ENCODE measurements around the gene TNNI2. TPM values are rescaled to one million over a fixed set of nuclear protein-coding genes. Genes with fewer than 3 reads are reported as not detected.

TNNI2 gene
- total RNA-seq, result 1 to 10 TPM in 3 of 4 donors, not detected in 1; 1.4 to 3.7 (median 2.4) TPM

DNA sequence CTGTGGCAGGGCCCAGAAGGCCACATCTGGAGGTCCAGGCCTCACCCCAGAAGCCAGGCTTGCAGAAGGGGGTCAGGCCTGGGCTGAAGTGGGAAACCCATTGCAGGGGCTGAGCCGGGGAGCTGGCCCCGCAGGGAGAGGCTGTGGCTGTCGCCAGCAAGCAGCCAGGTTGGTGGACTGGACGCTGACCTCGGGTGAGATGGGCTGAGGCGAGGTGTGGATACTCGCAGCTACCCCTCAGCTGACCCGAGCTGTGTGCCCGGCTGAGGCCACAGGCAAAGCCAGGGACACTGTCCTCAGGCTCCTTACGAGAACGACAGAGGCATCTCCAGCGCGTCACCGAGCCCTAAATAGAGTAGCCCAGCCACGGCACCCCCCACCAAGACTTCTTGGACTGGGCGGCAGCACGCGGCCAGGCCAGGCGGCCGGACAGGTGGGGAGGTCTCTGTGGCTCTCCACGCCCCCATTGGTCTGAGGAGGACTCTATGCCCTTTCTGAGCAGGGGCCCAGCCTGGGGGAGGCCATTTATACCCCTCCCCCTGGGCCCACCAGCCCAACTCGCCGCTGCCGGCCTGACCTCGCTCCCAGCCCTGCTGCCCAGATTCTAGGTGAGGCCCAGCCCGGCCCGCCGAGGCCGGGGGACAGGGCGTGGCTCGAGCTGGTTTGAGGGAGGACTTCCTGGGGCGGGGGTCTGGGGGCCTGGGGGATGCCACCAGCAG lies at the start of gene TNNI2:
TSS of gene TNNI2 (plus strand) at position 556 of the 719 bp plus-strand sequence. CDS start 716 bp downstream, outside the sequence.
- DNase-seq (ENCODE audit: low spot score) (no peak), ATAC-seq (ENCODE audit: low FRiP score) (no peak)
- TF ChIP-seq, protein P1, sequence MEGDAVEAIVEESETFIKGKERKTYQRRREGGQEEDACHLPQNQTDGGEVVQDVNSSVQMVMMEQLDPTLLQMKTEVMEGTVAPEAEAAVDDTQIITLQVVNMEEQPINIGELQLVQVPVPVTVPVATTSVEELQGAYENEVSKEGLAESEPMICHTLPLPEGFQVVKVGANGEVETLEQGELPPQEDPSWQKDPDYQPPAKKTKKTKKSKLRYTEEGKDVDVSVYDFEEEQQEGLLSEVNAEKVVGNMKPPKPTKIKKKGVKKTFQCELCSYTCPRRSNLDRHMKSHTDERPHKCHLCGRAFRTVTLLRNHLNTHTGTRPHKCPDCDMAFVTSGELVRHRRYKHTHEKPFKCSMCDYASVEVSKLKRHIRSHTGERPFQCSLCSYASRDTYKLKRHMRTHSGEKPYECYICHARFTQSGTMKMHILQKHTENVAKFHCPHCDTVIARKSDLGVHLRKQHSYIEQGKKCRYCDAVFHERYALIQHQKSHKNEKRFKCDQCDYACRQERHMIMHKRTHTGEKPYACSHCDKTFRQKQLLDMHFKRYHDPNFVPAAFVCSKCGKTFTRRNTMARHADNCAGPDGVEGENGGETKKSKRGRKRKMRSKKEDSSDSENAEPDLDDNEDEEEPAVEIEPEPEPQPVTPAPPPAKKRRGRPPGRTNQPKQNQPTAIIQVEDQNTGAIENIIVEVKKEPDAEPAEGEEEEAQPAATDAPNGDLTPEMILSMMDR (IDR thresholded peaks at IDR 0.05), result no peak

DNA sequence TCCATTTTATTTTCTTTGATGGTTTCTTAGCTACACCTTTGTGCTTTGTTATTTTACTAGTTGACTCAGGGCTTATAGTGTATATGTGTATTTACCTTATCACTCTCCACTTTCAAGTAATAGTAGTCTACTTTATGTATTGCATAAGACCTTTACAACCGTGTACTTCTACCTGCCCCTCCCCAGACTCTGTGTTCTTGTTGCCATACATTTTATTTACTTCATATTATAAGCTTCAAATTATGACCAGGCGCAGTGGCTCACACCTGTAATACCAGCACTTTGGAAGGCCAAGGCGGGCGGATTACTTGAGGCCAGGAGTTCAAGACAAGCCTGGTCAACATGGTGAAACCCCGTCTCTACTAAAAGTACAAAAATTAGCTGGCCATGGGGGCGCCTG lies 46.9 kb upstream of the TNNI2 start:
- TF ChIP-seq, protein P1 (IDR thresholded peaks at IDR 0.05), result no peak
- ATAC-seq (ENCODE audit: low FRiP score) (no peak), DNase-seq (ENCODE audit: low spot score) (no peak)

DNA sequence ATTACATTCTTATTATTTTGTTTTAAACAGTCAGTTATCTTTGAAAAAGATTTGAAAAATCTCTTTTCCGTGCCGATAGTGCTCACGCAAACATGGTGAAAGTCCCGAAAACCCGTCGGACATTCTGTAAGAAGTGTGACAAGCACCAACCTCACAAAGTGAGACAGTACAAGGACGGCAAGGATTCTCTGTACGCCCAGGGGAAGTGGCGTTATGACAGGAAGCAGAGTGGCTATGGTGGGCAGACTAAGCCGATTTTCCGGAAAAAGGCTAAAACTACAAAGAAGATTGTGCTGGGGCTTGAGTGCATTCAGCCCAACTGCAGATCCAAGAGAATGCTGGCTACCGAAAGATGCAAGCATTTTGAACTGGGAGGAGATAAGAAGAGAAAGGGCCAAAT lies 46.3 kb upstream of the TNNI2 start:
- DNase-seq (ENCODE audit: low spot score) (no peak), ATAC-seq (ENCODE audit: low FRiP score) (no peak)
- TF ChIP-seq, protein P1 (IDR thresholded peaks at IDR 0.05), result no peak

DNA sequence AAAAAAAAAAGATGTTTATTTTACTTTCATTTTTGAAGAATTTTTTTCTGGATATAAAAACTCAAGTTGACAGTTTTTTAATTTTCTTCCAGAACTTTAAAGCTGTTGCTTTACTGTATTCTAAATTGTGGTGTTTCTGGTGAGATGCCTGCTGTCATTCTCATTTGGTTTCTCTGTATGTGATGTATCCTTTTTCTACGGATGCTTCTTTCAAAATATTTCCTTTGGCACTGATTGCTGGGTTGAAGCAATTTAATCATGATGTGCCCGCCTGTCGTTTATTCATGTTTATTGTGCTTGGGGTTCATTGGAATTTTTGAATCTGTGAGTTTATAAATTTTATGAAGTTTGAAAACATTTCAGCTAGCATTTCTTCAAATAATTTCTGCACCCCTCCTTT lies 45.7 kb upstream of the TNNI2 start:
- ATAC-seq (ENCODE audit: low FRiP score) (no peak), DNase-seq (ENCODE audit: low spot score) (no peak)
- TF ChIP-seq, protein P1 (IDR thresholded peaks at IDR 0.05), result no peak

DNA sequence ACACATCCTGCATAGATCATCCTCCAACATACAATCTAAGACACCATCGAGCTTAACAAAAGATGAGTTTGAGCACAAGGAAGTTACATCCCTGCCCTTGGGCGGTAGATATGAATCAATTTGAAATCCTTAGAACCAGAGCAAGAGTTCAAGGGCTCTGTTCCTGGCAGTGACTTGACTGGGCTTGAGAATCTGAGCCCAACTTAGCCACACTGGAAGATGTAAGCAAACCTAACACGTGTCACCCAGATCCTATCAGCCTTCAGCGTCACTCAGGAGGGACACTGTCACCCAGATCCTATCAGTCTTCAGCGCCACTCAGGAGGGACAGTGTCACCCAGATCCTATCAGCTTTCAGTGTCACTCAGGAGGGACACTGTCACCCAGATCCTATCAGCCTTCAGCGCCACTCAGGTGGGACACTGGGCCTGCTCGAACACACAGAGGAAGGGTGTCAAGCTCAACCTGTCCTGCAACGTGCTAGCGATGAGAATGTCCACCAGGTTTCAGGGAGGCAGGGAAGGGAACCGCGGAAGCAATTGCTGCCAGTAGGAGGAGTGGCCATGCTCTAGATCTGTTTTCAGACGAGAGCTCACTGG lies 42.3 kb upstream of the TNNI2 start:
- DNase-seq (ENCODE audit: low spot score), result no peak
- ATAC-seq (ENCODE audit: low FRiP score), result no peak
- TF ChIP-seq, protein P1 (IDR thresholded peaks at IDR 0.05), result no peak

DNA sequence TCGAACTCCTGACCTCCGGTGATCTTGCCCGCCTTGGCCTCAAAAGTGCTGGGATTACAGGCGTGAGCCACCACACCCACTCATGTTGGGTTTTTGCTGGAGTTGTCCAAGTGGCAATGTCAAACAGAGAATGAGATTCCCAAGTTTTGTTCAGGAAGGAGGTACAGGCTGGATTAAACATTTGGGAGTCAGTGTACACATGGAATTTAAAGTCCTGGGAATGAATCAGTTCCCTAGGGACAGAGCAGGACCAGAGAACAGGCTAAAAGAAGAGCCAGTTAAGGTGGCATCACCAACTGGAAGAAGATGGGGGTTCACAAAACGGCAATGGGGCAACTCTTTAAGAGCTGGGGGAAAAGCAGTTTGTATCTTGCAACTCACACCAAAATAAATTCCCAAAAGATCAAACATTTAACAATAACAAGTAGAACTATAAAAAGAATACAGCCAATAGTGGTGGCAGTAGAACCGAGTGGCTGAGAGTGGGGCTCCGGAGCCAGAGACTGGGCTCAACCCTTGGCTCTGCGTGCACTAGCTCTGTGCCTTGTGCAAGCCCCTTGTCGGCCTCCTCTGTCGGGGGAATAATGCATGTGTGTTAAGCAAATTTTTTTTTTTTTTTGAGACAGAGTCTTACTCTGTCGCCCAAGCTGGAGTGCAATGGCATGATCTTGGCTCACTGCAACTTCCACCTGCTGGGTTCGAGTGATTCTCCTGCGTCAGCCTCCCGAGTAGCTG lies 41.2 kb upstream of the TNNI2 start:
- DNase-seq (ENCODE audit: low spot score), result no peak
- TF ChIP-seq, protein P1 (IDR thresholded peaks at IDR 0.05), result no peak
- no peak for ATAC-seq (ENCODE audit: low FRiP score)
